Stomach (tissue), 4 donors: ENCODE measurements around the gene TP73.

Experiments used
- CTCF ChIP-seq, 7 experiments: fragments of 450-650 bp in 4 of 7; fragments of 200-600 bp in 3 of 7; sonication (generic) in 3 of 7; IDR thresholded peaks; one replicate each; pipeline ENCODE4 v1.5.1; 2016 to 2019; ENCODE audit warnings: antibody characterized with exemption in 7 of 7, control low read depth in 2 of 7, mild to moderate bottlenecking in 1 of 7
- EP300 ChIP-seq: sonication (generic); formaldehyde crosslinking; IDR thresholded peaks from one replicate; pipeline ENCODE4 v1.6.1; 2017; ENCODE audit warnings: antibody characterized with exemption

- TF ChIP-seq CTCF (IDR thresholded peaks at IDR 0.05) (no peak), EP300 (no peak)
These were observed 82.3 kb downstream of the TP73 start for GRCh38 chr1:3734602-3735001.
